ENCODE results near the gene TRIM41.

- TF ChIP-seq CTCF (optimal IDR thresholded peaks at IDR 0.05 in 1 of 3, IDR thresholded peaks at IDR 0.05 in 1 of 3, conservative IDR thresholded peaks at IDR 0.05 in 1 of 3; ENCODE audit: extremely low read depth in 1 of 3, insufficient read depth in 2 of 3, low read length in 3 of 3) (no peak), EZH2 (IDR thresholded peaks at IDR 0.05; ENCODE audit: low read length) (no peak)
Measured at GRCh38 chr5:181204113-181204825, 18.8 kb upstream of the TRIM41 start.

Data from keratinocyte (primary cell).